ENCODE results near the gene DLG2.
A peak's percentile ranks its signal among the peaks of the same experiment; 100 is the strongest.

DLG2 gene

GRCh38 chr11:85316967-85317366 lies 310.2 kb downstream of the DLG2 start:
- TF ChIP-seq ZFX (IDR thresholded peaks at IDR 0.05; ENCODE audit: borderline replicate concordance) (no peak), CTCF (IDR thresholded peaks at IDR 0.05) (no peak)
- peak overlapping the region; percentile 40 for H3K27ac ChIP-seq

GRCh38 chr11:85313741-85314140 lies 313.4 kb downstream of the DLG2 start:
- TF ChIP-seq ZFX (IDR thresholded peaks at IDR 0.05; ENCODE audit: borderline replicate concordance) (no peak), CTCF (IDR thresholded peaks at IDR 0.05) (no peak)
- no peak overlapping the region for H3K27ac ChIP-seq

- no peak overlapping the region for H3K27ac ChIP-seq
- TF ChIP-seq CTCF (IDR thresholded peaks at IDR 0.05), result no peak
- TF ChIP-seq ZFX (IDR thresholded peaks at IDR 0.05; ENCODE audit: borderline replicate concordance), result no peak
These were observed 316.7 kb downstream of the DLG2 start for GRCh38 chr11:85310479-85310878.

- no peak for TF ChIP-seq CTCF (IDR thresholded peaks at IDR 0.05)
- TF ChIP-seq ZFX (IDR thresholded peaks at IDR 0.05; ENCODE audit: borderline replicate concordance), result no peak
- H3K27ac ChIP-seq, result no peak overlapping the region
These were observed 319.8 kb downstream of the DLG2 start for GRCh38 chr11:85307366-85307765.

- no peak for TF ChIP-seq CTCF (IDR thresholded peaks at IDR 0.05)
- no peak for TF ChIP-seq ZFX (IDR thresholded peaks at IDR 0.05; ENCODE audit: borderline replicate concordance)
- H3K27ac ChIP-seq, result no peak overlapping the region
These were observed 325.1 kb downstream of the DLG2 start for GRCh38 chr11:85301895-85302678.

GRCh38 chr11:85299258-85299942 lies 327.7 kb downstream of the DLG2 start:
- no peak for TF ChIP-seq CTCF (IDR thresholded peaks at IDR 0.05)
- H3K27ac ChIP-seq, result no peak overlapping the region

- TF ChIP-seq ZFX (IDR thresholded peaks at IDR 0.05; ENCODE audit: borderline replicate concordance), result no peak
- no peak overlapping the region for H3K27ac ChIP-seq
These were observed 331.4 kb downstream of the DLG2 start for GRCh38 chr11:85295694-85296271.

Measured in 22Rv1 (cell line).